ENCODE measurements around the gene PSMB7. TPM values are rescaled to one million over a fixed set of nuclear protein-coding genes. Genes with fewer than 3 reads are reported as not detected.

The PSMB7 gene
- total RNA-seq, 1 donor: 209 TPM

DNA sequence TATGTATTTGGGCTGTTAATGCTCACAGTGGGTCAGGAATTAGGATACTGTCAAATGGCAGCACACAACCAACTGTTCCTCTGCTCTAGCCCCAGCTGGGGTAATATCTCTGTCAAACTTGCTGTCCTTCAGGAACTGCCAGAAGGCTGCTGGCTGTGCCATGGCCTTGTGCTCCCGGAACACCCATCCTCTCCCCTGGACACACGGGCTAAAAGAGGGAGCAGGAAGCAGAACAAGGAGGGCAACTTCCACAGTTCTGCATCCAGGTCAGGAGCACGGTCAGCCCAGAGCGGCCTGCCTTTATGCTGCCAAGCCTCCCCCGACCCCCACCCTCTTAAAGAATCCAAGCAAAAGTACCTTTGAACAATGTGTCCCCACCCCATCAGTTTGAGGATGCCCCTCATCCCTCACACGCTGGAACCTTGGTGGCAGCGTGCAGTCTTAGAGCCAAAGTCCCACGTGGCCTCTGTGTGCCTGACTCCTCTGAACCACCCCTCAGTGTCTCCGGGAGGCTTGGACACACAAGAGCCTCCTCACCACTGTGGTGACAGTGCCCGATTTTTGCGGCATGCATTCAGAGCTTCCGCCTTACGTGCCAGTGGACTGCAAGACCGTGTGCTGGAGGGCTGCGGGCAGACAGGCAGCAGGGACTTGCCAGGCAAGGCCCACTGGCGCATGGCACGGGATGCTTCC is 60.8 kb downstream of the PSMB7 start:
- DNase-seq (ENCODE audit: low read depth): no peak

DNA sequence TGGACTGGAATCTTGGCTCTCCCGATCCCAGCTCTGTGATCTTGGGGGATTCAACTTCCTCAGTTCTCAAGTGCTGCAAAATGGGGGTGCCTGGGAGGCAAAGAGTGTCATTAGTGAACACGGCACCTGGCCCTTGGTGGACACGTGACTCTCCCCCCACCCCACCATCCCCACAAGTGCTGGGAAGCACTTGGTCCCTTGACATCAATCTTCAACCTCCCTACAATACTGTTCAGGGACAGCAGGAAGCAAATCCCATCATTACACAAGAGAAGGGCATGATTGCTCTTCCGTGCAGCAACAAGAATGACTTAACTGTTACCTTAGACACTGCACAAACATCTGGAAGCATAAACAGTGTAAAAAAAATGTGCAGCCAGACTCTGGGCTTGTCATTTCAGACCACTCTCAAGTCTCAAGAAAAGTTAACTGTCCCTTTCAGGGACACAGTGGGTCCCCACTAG is 61.4 kb downstream of the PSMB7 start:
- no peak overlapping the region for H3K4me3 ChIP-seq (ENCODE audit: low read depth, low read length)
- TF ChIP-seq, protein P1, sequence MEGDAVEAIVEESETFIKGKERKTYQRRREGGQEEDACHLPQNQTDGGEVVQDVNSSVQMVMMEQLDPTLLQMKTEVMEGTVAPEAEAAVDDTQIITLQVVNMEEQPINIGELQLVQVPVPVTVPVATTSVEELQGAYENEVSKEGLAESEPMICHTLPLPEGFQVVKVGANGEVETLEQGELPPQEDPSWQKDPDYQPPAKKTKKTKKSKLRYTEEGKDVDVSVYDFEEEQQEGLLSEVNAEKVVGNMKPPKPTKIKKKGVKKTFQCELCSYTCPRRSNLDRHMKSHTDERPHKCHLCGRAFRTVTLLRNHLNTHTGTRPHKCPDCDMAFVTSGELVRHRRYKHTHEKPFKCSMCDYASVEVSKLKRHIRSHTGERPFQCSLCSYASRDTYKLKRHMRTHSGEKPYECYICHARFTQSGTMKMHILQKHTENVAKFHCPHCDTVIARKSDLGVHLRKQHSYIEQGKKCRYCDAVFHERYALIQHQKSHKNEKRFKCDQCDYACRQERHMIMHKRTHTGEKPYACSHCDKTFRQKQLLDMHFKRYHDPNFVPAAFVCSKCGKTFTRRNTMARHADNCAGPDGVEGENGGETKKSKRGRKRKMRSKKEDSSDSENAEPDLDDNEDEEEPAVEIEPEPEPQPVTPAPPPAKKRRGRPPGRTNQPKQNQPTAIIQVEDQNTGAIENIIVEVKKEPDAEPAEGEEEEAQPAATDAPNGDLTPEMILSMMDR (IDR thresholded peaks at IDR 0.05; ENCODE audit: insufficient read depth, low read length): no peak
- peak; percentile 33 for DNase-seq (ENCODE audit: low read depth)

More for the DNA sequence above, 60.8 kb downstream of the PSMB7 start:
- no peak overlapping the region for H3K4me3 ChIP-seq (ENCODE audit: low read depth, low read length)
- TF ChIP-seq, protein P1 (IDR thresholded peaks at IDR 0.05; ENCODE audit: insufficient read depth, low read length): no peak

DNA sequence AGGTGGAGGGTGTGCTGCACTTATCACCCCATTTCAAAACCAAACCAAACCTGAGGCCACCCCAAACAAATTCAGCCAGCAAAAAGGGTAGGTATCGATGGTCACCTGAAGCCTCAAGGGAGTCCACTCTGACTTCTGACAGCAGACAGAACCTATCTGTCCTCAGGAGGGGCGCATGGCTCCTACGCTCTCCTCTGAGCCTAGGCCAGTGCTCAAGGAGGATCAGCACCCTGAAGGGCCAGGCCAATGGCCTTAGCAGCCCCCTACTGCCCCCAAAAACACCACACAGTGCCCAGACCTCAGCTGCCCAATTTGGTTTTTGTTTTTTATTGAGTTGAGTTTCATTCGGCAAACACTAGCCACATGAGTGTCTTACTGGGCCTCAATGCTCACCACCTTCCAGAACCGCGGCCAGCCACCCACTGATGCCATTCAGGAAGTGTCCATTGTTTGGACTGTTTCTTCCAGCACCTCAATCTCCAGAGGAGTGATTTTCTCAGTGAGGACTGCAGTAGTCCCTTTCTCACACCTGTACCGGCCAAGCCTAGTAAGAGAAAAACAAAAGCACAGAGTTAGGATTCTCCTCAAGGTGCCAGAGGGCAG is 62.0 kb downstream of the PSMB7 start:
- H3K4me3 ChIP-seq (ENCODE audit: low read depth, low read length): no peak overlapping the region
- TF ChIP-seq, protein P1 (IDR thresholded peaks at IDR 0.05; ENCODE audit: insufficient read depth, low read length): no peak
- DNase-seq (ENCODE audit: low read depth): no peak

DNA sequence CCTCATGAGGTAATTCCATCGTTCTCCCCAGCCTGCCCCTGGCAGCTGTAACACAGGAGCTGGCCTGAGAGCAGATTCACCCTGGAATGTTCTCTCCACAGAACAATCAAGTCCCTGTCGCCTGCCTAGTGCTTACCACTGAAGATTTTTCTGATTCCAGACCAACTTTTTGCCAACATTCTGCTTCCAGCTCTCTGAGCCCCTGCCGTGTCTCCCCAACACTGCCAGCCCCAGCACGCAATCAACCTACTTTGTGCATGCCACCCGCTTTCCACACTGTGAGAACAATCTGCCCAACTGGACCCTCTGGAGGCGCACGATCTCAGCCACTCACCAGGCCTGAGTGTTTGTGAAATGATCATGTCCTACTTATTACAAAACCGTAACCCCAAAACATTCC is 62.6 kb downstream of the PSMB7 start:
- TF ChIP-seq, protein P1 (IDR thresholded peaks at IDR 0.05; ENCODE audit: insufficient read depth, low read length): no peak
- DNase-seq (ENCODE audit: low read depth): no peak
- H3K4me3 ChIP-seq (ENCODE audit: low read depth, low read length): no peak overlapping the region

DNA sequence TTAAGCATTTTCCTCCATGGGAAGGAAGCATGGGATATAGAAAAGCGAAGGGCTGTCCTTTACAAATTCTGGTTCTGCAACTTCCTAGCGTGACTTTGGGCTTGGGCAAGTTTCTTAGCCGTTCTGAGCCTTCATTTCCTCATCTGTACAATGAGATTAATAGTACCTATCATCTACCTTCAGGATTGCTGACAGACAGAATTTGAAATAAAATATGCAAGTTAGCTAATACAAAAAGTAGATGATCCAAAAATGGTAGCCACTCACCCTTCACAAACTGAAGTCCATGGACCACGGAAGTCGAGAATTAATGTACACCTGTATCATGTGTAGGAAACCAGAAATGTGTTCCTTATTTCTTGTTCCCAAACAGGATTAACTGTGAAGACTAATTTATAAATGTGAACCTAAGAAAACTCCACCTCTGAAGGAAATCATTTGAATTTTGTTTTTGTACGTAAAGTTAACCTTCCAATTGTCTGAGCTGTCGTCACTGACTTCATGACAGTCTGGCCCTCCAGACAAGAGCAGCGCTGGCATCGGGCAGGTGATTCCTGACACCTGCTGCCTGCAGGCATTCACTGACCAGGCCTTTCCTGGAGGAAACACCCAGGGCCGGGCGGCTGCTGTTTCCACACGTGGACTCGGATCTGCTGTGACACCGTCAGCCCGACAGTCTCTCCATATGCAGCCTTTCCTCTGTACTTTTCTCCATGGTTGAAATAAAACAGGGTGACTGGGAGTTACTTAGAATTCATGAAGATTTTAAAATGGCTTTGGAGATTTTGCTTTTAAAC is 63.4 kb downstream of the PSMB7 start:
- no peak for DNase-seq (ENCODE audit: low read depth)
- TF ChIP-seq, protein P1 (IDR thresholded peaks at IDR 0.05; ENCODE audit: insufficient read depth, low read length): no peak
- H3K4me3 ChIP-seq (ENCODE audit: low read depth, low read length): no peak overlapping the region

DNA sequence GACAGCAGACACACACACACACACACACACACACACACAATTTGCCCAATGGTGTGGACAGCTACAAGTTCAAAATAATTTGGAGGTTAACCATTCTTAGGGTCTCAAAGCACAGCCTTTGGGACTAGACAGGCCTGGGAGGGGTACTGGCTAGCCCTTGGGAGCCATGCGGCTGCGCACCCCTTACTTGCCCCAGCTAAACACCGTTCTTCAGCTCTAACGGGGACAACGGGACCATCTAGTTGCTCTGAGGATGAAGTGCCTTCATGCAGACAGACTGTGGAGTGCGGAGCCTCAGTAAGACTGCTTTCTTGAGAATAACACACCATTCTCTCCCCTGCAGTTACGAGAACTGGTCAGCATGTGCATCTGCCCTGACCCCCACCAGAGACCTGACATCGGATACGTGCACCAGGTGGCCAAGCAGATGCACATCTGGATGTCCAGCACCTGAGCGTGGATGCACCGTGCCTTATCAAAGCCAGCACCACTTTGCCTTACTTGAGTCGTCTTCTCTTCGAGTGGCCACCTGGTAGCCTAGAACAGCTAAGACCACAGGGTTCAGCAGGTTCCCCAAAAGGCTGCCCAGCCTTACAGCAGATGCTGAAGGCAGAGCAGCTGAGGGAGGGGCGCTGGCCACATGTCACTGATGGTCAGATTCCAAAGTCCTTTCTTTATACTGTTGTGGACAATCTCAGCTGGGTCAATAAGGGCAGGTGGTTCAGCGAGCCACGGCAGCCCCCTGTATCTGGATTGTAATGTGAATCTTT is 64.6 kb downstream of the PSMB7 start:
- no peak for DNase-seq (ENCODE audit: low read depth)
- no peak overlapping the region for H3K4me3 ChIP-seq (ENCODE audit: low read depth, low read length)
- TF ChIP-seq, protein P1 (IDR thresholded peaks at IDR 0.05; ENCODE audit: insufficient read depth, low read length): no peak
